PC-9 (cell line): ENCODE data around the gene RFFL. TPM values are rescaled to one million over a fixed set of nuclear protein-coding genes. Genes with fewer than 3 reads are reported as not detected.
"Not testable (repeated sequence)": the region's sequence is repeated elsewhere in the genome, so short reads cannot be mapped to it uniquely, and the experiment has no call there.

Source experiments
- Bru-seq: library from RNA; stranded (reverse); fragments of 400-500 nt; gene quantifications from one replicate; lab custom pipeline; 2021; lab: Mats Ljungman, UMichigan
- BruChase-seq, 2 experiments: library from RNA; stranded (reverse); fragments of 400-500 nt; gene quantifications; one replicate each; lab custom pipeline; 2021; lab: Mats Ljungman, UMichigan
- BruUV-seq: library from RNA; stranded (reverse); fragments of 400-500 nt; replicated peaks from 2 replicates; lab custom pipeline; 2021; lab: Mats Ljungman, UMichigan
- CTCF ChIA-PET: fragments of 300-600 bp; sonication (Branson Sonifier 250); formaldehyde crosslinking; loops from one replicate; lab custom pipeline; 2022; ENCODE audit warnings: antibody characterized with exemption; lab: Charles Lee
- POLR2A ChIA-PET: fragments of 300-600 bp; sonication (Branson Sonifier 250); formaldehyde crosslinking; loops from one replicate; lab custom pipeline; 2022; ENCODE audit warnings: antibody characterized with exemption; ENCODE audit not compliant: unreplicated experiment; lab: Charles Lee
- DNase-seq, 2 experiments: peaks; one replicate each; pipeline versions ENCODE4 v3.0.0 to v3.0.0-alpha.2; 2015 to 2022; ENCODE audit warnings: mixed read lengths in 1 of 2
- H2AFZ ChIP-seq: fragments of 200-600 bp; sonication (generic); 2 replicates; pipeline ENCODE4 v1.8.1; 2017; ENCODE audit warnings: antibody characterized with exemption
- H3F3A ChIP-seq: fragments of 200-600 bp; sonication (generic); 2 replicates; pipeline ENCODE4 v1.8.1; 2017; ENCODE audit warnings: antibody characterized with exemption, mild to moderate bottlenecking, low read depth; ENCODE audit not compliant: insufficient read depth
- H3K27ac ChIP-seq: fragments of 200-600 bp; sonication (generic); 2 replicates; pipeline ENCODE4 v1.6.1; 2016; ENCODE audit warnings: mixed run types
- H3K27me3 ChIP-seq: fragments of 200-600 bp; sonication (generic); 2 replicates; pipeline ENCODE4 v1.6.1; 2016; ENCODE audit warnings: low read depth, mixed run types; ENCODE audit not compliant: insufficient read depth
- H3K36me3 ChIP-seq: fragments of 200-600 bp; sonication (generic); 2 replicates; pipeline ENCODE4 v1.6.1; 2016; ENCODE audit warnings: low read depth, mixed run types
- H3K4me1 ChIP-seq: fragments of 200-600 bp; sonication (generic); replicated peaks from 2 replicates; pipeline ENCODE4 v1.6.1; 2016; ENCODE audit warnings: mixed run types; ENCODE audit not compliant: insufficient read depth
- H3K4me2 ChIP-seq: fragments of 200-600 bp; sonication (generic); 2 replicates; pipeline ENCODE4 v1.6.1; 2017; ENCODE audit warnings: mixed run types
- H3K4me3 ChIP-seq: fragments of 200-600 bp; sonication (generic); 2 replicates; pipeline ENCODE4 v1.6.1; 2016; ENCODE audit warnings: mixed run types
- H3K79me2 ChIP-seq: fragments of 200-600 bp; sonication (generic); 2 replicates; pipeline ENCODE4 v1.6.1; 2017; ENCODE audit warnings: low read depth, mixed run types
- H3K9me2 ChIP-seq: fragments of 200-600 bp; sonication (generic); 2 replicates; pipeline ENCODE4 v1.8.1; 2017; ENCODE audit warnings: mild to moderate bottlenecking; ENCODE audit not compliant: insufficient read depth
- H3K9me3 ChIP-seq: fragments of 200-600 bp; sonication (generic); 2 replicates; pipeline ENCODE4 v1.8.1; 2016; ENCODE audit warnings: low read depth; ENCODE audit not compliant: insufficient read depth
- H4K20me1 ChIP-seq: fragments of 200-600 bp; sonication (generic); 2 replicates; pipeline ENCODE4 v1.8.1; 2017; ENCODE audit not compliant: insufficient read depth
- CTCF ChIP-seq: fragments of 200-600 bp; sonication (generic); conservative IDR thresholded peaks from 2 replicates; pipeline ENCODE4 v1.6.1; 2017; ENCODE audit warnings: mixed run types, antibody characterized with exemption, mild to moderate bottlenecking, moderate library complexity
- EZH2 ChIP-seq: fragments of 200-600 bp; sonication (generic); IDR thresholded peaks from 2 replicates; pipeline ENCODE4 v1.8.0; 2017; ENCODE audit warnings: antibody characterized with exemption, low read depth
- intact Hi-C: fragments of 100-400 bp; cut with micrococcal nuclease; formaldehyde crosslinking; loops from one replicate; pipeline ENCODE4 v1.10.0; 2022; ENCODE audit not compliant: unreplicated experiment
- long read RNA-seq: library from polyadenylated mRNA; stranded (forward); transcript quantifications from one replicate; pipeline ENCODE4 v2.0.0, GENCODE V29; 2022
- total RNA-seq: library from RNA; stranded (reverse); gene quantifications from 2 replicates; pipeline ENCODE4 v1.2.3, GENCODE V29; 2021

RFFL gene
- total RNA-seq (36.7 and 38.1 TPM in 2 replicates), Bru-seq, nascent RNA (percentile 81 among the genes with signal in this experiment), BruChase-seq, experiment 1, labeled RNA remaining after a 2-hour chase (percentile 94 among the genes with signal in this experiment), BruChase-seq, experiment 2, labeled RNA remaining after a 6-hour chase (percentile 97 among the genes with signal in this experiment)
- long read RNA-seq, full-length matches to known transcripts, result 9 of 39 reads
- long read RNA-seq, partial matches to known transcripts, result 2 of 39 reads
- long read RNA-seq, other reads (novel, unspliced or antisense), result 28 of 39 reads

GRCh38 chr17:35063514-35064223, at the start of gene RFFL:
Gene RFFL (minus strand): TSS chr17:35063707. CDS start chr17:35026553, 37,154 bp downstream.
- TSS peak; percentile 94 for BruUV-seq
- peak within 1 kb of the TSS; percentile 60; the same call in 1 of the 2 replicates for H2AFZ ChIP-seq
- DNase-seq, result peak; percentile 79 to 96
- H3K4me3 ChIP-seq, result peak within 1 kb of the TSS; percentile 44; the same call in 1 of the 2 replicates
- H3K79me2 ChIP-seq, result peaks cover 13% of the 10 kb centered on the region
- H3K4me2 ChIP-seq, result peak within 1 kb of the TSS; percentile 71
- H3K27me3 ChIP-seq, result no peaks in the 10 kb centered on the region
- intact Hi-C loops, result loop anchor here (1.0 kb wide), 2 partner anchors 26 to 60 kb away; no protein-coding TSS in a partner anchor
- peak within 1 kb of the TSS; percentile 99 for H3K27ac ChIP-seq
- TF ChIP-seq CTCF (no peak), EZH2 (no peak)
- H3F3A ChIP-seq, result peaks cover 30% of the 10 kb centered on the region
- H3K4me1 ChIP-seq, result peaks cover 37% of the 10 kb centered on the region
- ChIA-PET POLR2A (interaction anchor here (0.6 to 1.0 kb wide), 2 partner anchors 17 to 478 kb away, joined by 4 to 13 read pairs; no protein-coding TSS in a partner anchor), CTCF (interaction anchor here (0.7 kb wide), 2 partner anchors 17 to 193 kb away, joined by 3 read pairs; no protein-coding TSS in a partner anchor)
- H3K9me3 ChIP-seq, result no peaks in the 10 kb centered on the region; the same call in 1 of the 2 replicates
- H3K36me3 ChIP-seq, result no peaks in the 10 kb centered on the region
- no peaks in the 10 kb centered on the region for H3K9me2 ChIP-seq
- no peaks in the 10 kb centered on the region for H4K20me1 ChIP-seq

- POLR2A ChIA-PET, H4K20me1 ChIP-seq, BruUV-seq, intact Hi-C loops, H3K36me3 ChIP-seq, H3F3A ChIP-seq, H3K79me2 ChIP-seq, H3K9me2 ChIP-seq, H3K4me1 ChIP-seq, H3K27me3 ChIP-seq, H3K4me3 ChIP-seq, H3K27ac ChIP-seq, H3K9me3 ChIP-seq, H2AFZ ChIP-seq, H3K4me2 ChIP-seq, CTCF ChIA-PET, DNase-seq: not testable (repeated sequence)
Observed at GRCh38 chr17:35110791-35111190, 47.3 kb upstream of the RFFL start.

- Histone ChIP-seq H2AFZ (no peak overlapping the region), H3K4me3 (no peak overlapping the region), H3K27ac (no peak overlapping the region), H3K9me3 (no peaks in the 10 kb centered on the region), H3K4me2 (no peak overlapping the region), H3K4me1 (peaks cover 7% of the 10 kb centered on the region; the same call in 1 of the 2 replicates), H3F3A (no peaks in the 10 kb centered on the region), H3K79me2 (no peaks in the 10 kb centered on the region), H3K36me3 (no peaks in the 10 kb centered on the region), H3K27me3 (no peaks in the 10 kb centered on the region), H3K9me2 (no peaks in the 10 kb centered on the region), H4K20me1 (no peaks in the 10 kb centered on the region; the same call in 1 of the 2 replicates)
- ChIA-PET POLR2A (no interaction called here), CTCF (no interaction called here)
- TF ChIP-seq CTCF, result no peak
- TF ChIP-seq EZH2, result no peak
- no peak for DNase-seq
- no TSS peak for BruUV-seq
- intact Hi-C loops, result no loop called here
Observed at GRCh38 chr17:35104844-35105450, 41.4 kb upstream of the RFFL start.
